ENCODE measurements around the gene DRC7.

The DRC7 gene

DNA sequence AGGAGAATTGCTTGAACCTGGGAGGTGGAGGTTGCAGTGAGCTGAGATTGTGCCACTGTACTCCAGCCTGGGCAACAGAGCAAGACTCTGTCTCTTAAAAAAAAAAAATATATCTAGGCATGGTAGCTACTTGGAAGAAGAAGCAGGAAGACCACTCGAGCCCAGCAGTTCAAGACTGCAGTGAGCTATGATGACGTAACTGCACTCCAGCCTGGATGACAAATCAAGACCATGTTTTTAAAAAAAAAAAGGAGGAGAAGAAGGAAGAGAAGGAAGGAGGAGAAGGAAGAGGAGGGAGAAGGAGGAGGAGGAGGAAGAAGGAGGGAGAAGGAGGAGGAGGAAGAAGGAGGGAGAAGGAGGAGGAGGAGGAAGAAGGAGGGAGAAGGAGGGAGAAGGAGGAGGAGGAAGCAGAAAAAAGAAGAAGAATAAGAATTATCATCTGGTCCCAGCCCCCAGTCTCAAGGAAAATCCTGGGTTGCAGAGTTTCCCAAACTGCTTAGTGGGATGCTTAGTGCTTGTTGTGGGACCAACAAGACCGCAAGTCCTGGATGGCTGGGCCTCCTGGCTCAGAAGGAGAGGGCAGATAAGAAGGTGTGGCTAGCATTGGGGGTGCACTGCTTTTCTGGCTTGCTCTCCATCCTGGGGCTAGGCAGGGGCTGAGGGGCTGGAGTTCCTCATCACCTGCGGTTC is 3.7 kb upstream of the DRC7 start:
- no peak for DNase-seq (ENCODE audit: low spot score)

DNA sequence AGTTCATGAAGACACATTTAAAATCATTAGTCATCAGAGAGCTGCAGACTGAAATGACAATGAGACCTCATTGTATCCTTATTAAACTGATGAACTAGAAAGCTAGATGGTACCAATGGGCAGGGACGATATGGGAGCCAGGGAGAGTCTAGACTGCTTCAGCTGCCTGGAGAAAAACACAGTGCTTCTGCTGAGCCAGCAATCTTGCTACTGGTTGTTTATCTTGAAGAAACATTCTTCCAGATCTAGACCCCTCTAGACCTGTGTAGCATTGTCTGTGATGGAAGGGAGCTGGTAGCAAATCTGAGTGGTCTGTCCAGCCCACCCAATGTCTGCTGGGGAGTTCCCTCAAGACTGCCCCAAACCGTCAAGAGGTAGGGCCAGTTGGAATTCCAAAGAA is 2.0 kb upstream of the DRC7 start:
- no peak for DNase-seq (ENCODE audit: low spot score)

DNA sequence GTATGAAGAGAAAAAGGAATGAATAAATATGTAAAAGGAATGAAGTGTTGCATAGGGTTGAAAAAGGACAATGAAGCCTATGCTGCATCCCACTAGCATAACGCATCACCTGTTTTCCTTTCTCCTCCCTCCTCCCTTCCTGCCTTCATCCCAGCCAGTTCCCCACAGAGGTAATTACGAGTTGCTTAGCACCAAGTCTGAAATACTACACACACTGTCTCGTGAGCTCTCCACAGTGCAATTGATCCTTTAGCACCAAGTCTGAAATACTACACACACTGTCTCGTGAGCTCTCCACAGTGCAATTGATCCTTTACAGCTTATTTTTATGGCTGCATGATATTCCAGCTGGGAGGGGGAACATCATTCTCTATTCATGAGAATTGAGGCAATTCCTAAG is 1.1 kb upstream of the DRC7 start:
- no peak for DNase-seq (ENCODE audit: low spot score)

DNA sequence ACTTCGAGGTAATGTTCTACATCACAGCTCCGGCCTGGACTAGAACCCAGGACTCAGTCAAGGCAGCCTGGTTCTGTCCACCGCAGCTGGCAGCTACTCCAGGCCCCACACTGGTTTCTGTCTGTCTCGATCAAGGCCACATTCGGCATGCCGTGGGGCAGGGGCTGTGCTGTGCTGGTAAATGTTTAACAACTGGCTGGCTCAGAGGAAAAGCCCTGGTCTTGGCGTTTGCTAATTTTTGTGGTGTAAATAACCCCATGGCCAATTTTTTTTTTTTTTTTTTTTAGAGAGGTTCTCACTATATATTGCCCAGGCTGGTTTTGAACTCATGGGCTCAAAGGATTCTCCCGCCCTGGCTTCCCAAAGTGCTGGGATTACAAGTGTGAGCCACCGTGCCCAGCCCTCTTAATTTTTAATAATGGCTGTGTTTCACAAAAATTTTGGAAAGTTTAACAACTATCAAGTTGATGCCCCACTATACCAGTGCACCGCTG is 328 bp upstream of the DRC7 start:
- no peak for DNase-seq (ENCODE audit: low spot score)

DNA sequence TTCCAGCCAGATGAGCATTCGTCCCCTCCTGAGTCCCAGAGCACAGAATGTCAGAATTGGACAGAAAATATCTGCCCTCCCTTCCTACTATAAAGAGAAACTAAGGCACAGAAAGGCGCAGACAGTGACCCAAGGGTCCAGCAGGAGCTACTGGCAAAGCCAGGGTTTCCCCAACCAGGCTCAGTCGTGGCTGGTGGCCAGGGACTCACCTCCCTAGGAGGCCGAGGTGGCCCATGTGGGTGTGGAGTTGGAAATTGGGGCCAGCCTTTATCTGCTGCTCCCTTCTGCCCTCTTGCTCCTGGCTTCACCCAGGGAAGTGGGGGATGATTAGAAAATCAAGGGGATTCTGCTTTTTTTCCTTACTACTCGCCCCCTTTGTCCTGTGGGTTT is 1.1 kb downstream of the DRC7 start:
- DNase-seq (ENCODE audit: low spot score): no peak

DNA sequence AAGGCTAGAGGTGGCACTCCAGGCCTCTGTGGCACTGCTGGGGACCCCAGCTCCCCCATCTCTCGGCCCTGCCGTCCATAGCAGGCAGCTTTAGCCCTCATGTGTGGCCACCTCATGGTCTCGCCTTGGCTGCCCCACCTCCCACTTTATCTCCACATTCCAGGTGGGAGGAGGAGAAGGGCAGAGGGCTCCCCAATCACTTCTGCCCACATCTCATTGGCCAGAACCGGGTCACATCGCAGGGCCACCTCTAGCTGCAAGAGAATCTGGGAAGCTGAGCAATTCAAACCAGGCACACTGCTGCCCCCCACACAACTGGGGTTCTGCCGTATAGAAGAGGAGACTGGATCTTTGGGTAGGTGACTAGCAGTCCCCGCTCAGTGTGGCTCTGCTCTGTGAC is 1.6 kb downstream of the DRC7 start:
- no peak for DNase-seq (ENCODE audit: low spot score)

DNA sequence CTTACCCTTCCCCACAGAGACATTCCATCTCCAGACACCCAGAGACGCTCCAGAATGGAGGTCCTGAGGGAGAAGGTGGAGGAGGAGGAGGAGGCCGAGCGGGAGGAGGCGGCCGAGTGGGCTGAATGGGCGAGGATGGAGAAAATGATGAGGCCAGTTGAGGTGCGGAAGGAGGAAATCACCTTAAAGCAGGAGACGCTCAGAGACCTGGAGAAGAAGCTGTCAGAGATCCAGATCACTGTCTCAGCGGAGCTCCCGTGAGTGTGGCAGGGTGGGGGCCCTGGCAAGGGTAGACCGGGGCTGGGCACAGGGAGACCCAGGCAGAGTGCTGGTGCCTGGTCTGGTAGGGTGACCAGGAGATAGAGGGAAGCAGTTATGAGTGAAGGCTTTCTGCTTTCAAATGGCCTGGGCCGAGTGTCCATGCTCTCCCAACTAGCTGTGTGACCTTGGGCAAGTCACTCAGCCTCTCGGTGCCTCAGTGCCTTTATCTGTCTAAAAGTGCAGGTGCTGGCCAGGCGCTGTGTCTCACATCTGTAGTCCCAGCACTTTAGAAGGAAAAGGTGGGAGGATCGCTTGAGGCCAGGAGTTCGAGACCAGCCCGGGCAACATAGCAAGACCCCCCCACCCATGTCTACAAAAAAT is 3.4 kb downstream of the DRC7 start:
- DNase-seq (ENCODE audit: low spot score): no peak

DNA sequence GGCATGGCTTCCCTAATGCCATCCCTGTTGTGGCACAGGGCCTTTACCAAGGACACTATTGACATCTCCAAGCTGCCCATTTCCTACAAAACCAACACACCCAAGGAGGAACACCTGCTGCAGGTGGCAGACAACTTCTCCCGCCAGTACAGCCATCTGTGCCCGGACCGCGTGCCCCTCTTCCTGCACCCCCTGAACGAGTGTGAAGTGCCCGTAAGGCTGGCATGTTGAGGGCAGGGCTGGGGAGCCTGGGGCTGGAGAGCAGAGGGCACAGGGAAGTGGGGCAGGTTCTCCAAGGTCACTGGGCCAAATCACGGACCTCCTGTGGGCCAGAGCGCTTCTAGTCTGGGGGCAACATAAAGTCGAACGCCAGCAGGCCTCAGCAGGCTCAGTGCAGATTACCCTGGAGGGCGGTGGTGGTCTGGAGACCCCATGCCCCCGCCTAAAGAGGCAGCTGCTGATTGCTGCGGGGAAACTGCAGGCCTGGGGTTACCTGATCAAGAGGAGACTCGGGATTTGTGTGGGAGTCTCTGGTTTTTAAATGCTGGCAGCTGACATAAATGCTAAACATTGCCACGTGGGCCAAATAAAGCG is 4.3 kb downstream of the DRC7 start:
- DNase-seq (ENCODE audit: low spot score): no peak

DNA sequence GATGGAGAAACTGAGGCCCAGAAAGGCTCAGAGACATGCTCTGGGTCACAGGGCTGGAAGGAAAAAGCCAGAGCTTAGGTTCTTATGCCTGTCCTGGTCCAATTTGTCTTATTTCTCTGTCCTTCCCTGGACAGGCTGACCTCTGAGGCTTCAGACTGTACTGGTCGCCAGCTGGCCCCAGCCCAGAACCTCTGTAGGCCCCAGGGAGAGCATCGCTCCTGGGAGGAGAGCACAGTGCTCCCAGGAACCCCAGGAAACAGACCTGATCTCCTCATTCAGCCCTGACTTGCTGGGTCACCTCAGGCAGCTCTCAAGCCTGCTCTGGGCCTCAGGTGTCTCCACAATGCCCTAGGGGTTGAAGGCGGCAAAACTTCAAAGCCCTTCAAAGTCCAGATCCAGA is 4.9 kb downstream of the DRC7 start:
- no peak for DNase-seq (ENCODE audit: low spot score)

DNA sequence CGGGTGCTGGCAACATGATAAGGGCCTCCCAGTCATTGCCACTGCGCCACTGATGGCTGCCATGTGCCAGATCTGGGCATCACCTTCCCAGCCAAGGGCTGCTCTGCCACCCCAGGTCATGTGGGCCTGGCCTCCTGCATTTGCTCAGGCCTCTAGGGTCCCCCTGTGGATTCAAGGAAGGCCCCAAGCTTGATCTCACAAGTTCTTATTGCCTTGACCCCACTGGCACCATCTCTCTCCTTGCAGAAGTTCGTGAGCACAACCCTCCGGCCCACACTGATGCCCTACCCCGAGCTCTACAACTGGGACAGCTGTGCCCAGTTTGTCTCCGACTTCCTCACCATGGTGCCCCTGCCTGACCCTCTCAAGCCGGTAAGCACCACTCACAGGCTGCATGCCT is 5.3 kb downstream of the DRC7 start:
- no peak for DNase-seq (ENCODE audit: low spot score)

DNA sequence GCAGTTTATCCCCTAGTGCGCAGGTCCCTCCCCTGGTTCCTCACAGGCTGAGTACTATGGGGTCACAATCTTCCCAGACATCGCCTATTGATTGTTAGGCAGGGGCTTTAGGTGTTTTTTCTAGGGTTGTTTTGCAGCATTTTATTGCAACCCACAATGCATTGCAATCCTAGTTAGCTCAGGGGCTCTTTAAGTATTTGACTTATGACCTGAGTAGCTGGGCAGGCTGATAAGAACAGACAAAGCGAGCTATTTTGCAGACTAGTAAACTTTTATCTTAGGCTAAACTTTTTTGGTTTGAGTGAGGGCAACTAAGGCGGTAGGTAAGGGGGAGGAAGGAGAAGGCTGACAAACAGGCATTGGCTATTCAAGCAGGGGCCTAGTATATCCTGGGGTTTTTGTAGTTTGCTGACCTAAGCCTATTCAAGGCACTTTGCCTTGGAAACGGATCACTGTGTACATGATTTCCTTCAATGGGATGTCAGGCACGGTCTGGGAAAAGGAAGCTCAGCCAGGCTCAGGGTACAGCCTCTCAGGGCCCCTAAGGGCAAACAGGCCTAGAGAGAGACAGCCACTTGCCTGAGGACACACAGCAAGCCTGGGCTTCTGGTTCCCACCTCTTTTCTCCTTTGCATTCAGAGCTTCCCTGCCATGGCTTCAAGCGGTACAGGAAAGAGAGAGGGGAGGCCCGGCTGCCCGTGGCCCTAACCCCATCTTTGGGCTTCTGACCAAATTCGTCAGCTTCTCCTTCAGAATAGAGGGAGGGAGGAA is 6.4 kb downstream of the DRC7 start:
- no peak for DNase-seq (ENCODE audit: low spot score)

DNA sequence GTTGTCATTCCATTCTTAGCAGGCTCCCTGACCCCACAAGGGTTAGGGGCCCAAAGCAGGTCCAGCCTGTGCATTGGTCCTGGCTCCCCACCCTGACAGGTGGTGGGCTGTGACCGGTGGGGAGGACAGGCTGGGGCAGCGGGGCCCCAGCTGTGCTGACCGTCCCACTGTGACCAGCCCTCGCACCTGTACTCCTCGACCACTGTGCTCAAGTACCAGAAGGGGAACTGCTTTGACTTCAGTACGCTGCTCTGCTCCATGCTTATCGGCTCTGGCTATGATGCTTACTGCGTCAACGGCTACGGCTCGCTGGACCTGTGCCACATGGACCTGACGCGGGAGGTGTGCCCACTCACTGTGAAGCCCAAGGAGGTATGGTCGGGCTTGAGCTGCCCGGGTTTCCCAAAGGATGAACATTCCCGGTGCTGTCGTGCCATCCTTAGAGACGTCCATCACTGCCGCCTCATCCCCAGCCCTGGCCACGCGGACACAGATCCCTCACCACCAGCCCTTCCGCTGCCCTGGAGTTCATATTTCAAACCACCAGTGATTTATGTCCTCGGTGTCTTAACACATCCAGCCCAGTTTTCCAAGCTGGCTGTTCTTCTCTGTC is 7.3 kb downstream of the DRC7 start:
- DNase-seq (ENCODE audit: low spot score): no peak

DNA sequence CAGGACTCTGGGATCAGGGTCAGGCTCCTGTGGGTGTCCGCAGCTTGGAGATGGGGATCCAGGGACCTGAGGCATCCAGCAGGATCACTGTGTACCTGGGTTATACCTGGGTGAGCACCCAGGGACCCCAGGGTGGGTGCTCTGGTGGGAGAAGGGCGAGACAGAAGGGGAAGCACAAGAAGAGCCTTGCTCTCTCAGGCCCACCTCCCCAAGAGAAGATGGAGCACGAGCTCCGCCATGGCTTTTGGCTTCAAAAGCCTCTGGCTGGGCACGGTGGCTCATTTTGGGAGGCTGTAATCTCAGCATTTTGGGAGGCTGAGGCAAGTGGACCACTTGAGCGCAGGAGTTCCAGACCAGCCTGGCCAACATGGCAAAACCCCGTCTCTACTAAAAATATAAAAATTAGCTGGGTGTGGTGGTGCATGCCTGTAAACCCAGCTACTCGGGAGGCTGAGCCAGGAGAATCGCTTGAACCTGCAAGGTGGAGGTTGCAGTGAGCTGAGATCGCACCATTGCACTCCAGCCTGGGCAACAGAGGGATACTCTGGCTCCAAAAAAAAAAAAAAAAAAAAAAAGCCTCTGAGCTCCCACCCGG is 8.9 kb downstream of the DRC7 start:
- DNase-seq (ENCODE audit: low spot score): no peak

DNA sequence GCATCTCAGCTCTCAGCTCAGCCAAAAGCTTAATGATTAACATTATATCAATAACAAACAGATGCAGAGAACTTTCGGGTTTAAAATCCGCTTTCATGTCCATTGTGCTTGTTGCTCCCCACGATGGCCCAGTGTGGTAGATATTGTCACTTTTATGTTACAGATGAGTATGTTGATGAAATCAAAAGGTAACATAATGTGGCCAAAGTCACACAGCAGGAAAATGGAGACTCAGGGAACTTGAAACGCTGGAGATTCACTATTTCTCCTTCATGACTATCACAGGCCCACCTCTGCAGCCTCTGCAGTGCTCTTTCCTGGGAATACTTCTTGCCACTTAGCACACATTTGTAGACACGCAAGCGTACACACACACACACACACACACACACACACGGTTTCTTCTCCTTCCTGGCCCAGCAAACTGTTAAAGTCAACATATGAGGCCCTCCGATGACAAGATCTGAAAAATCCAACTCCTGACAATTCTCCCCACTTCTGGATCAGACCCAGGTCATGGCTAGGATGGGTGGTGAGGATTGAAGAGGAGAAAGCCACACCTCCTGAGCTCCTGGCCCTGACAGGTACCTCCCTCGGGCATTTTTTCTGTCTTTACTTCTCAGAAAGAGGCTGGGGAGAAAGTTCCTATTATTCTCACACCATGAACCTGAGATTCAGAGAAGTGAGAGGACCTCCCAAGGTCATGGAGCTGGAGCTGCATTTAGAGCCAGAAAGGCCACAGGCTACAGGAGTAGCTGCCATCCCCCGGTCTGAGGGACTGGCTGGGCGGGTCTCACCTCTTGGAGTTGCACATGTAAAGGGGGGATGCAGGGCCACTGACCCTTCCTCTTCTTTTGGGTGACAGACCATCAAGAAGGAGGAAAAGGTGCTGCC is 9.7 kb downstream of the DRC7 start:
- no peak for DNase-seq (ENCODE audit: low spot score)

DNA sequence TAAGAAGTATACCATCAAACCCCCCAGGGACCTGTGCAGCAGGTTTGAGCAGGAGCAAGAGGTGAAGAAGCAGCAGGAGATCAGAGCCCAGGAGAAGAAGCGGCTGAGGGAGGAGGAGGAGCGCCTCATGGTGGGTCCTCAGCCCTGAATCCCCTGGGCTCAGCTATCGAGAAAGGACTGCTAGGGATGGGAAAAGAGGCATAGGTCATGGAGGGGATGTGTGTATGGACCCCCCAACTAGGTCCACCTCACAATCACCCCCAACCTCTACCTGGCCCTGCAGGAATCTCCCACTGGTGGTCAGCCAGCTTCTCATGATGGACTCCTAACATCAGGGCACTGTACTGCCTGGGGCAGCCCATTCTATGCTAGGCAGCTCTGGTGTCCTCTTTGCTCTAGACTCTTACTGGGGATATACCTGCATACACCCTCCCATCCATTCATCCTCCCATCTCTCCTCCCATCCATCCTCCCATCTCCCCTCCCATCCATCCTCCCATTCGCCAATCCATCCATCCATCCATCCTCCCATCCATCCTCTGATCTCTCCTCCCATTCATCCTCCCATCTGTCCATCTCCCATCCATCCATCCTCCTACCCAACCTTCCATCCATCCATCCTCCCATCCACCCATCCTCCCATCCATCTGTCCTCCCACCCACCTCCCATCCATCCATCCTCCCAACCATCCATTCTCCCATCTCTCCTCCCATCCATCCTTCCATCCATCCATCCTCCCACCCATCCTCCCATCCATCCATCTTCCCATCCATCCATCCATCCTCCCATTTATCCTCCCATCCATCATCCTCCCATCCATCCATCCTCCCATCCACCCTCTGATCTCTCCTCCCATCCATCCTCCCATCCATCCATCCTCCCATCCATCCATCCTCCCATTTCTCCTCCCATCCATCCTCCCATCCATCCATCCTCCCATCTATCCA is 10.6 kb downstream of the DRC7 start:
- no peak for DNase-seq (ENCODE audit: low spot score)

DNA sequence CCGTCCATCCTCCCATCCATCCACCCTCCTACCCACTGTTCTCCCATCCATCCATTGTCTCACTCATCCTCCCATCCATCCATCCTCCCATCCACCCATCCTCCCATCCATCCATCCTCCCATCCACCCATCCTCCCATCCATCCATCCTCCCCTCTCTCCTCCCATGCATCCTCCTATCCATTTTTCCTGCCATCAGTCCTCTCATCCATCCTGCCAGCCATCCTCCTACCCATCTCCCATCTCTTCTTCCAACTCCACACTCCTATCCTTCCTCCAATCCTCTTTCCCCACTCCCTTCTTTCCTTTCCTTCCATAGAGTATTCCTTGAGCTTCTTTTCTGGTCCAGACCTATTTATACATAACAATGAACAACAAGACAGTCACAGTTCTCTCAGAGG is 12.1 kb downstream of the DRC7 start:
- no peak for DNase-seq (ENCODE audit: low spot score)

DNA sequence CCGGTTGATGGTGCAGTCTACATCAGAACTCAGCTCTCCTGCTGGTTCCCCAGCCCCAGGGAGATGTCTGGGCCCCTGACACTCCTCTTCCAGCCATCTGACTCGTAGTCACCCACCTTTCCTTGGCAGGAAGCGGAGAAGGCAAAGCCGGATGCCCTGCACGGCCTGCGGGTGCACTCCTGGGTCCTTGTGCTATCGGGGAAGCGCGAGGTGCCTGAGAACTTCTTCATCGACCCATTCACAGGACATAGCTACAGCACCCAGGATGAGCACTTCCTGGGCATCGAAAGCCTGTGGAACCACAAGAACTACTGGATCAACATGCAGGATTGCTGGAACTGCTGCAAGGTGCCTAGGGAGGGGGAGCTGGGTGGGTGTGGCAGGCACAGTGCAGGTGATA is 12.7 kb downstream of the DRC7 start:
- no peak for DNase-seq (ENCODE audit: low spot score)

DNA sequence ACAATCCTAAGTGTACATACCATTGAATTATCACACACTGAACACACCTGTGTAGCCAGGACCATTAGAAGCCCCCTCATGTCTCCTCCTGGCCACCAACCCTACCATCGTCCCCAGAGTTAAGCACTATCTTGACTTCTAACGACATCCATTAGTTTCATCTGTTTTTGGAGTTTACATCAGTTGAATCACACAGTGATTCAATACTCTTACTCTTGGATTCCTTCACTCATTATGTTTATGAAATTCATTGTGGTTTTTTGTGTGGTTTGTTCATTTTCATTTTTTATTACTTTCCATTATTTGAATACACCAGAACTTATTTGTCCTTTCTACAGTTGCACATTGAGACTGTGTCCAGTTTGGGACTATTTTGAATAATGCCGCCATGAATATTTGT is 13.6 kb downstream of the DRC7 start:
- DNase-seq (ENCODE audit: low spot score): no peak

DNA sequence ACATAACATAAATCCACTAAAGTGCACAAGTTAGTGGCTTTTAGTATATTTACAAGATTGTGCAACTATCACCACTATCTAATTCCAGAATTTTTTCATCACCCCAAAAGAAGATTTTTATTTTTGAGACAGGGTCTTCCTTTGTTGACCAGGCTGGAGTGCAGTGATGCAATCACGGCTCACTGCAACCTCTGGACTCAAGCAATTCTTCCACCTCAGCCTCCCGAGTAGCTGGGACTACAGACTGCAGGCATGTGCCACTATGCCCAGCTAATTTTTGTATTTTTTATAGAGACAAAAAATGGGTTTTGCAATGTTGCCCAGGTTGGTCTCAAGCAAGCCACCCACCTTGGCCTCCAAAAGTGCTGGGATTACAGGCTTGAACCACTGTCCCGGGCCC is 15.1 kb downstream of the DRC7 start:
- no peak for DNase-seq (ENCODE audit: low spot score)

DNA sequence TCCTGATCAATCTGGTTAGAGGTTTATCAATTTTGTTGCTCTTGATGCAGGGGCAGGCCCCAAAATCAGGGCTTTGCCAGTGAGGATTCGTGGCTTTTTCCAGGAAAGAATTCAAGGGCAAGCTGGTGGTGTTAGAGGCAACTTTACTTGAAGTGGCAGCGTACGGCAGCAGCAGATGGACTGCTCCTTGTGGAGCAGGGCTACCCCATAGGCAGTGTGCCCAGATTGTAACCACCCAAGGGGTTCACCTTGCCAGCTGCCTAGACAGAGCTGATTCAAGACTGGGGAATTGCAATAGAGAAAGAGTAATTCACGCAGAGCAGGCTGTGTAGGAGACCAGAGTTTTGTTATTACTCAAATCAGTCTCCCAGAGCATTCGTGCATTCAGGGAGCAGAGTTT is 16.7 kb downstream of the DRC7 start:
- no peak for DNase-seq (ENCODE audit: low spot score)
